ENCODE measurements around the gene HECW1.
A peak's percentile ranks its signal among the peaks of the same experiment; 100 is the strongest.
"Not testable (repeated sequence)": the region's sequence is repeated elsewhere in the genome, so short reads cannot be mapped to it uniquely, and the experiment has no call there.

Gene HECW1

DNA sequence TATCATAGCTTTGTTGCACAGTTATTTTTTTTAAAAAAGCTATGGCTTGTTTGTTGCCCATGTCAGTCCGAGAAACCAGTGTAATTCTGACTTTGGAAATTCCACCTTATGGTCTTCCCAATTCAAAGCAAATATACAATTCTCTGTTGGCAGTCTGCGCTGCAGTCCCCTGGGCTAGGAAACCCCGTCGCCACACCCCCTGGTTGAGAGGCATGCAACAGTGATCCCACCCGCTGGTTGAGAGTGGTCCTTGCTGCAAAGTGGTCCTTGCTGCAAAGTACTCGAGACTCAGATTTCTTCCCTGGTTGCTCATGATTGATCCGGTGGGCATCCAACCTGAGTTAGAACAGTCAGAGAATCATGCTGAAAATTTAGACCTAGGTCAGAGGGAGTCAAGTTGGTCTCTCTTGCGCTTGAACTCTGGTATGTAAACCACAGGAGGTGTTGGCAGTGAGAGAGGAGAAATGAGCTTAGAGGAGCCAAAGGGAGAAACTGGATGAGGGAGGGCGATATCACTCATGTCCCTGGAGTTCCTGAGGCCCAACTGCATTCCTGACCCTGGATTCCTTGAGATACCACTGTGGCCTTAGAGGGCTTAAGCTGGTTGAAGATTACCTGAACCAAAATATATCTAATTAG lies 425.4 kb downstream of the HECW1 start:
- DNase-seq (ENCODE audit: low read depth), result no peak

- DNase-seq (ENCODE audit: low read depth), result no peak
Measured at GRCh38 chr7:43538404-43538771, 425.9 kb downstream of the HECW1 start.

GRCh38 chr7:43540471-43540870 lies 428.0 kb downstream of the HECW1 start:
- no peak for DNase-seq (ENCODE audit: low read depth)

- no peak for DNase-seq (ENCODE audit: low read depth)
Measured at GRCh38 chr7:43542716-43543115, 430.3 kb downstream of the HECW1 start.

DNA sequence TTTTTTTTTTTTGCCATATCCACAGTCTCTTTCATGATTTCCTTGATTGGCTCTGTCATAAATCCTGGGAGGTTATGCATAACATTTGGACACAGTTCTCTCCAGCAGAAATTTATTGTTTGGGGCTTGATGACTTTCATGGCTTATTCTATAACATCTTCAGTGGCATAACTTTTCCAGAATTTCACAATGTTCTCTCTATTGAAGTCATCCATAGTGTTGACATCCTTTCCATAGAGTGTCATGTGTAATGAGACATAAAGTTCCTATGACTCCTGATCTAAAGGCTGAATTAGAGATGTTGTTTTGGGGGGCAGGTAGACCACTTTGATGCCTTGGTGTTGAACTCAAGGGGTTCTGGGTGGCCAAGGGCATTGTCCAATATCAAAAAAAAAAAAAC lies 433.8 kb downstream of the HECW1 start:
- no peak for DNase-seq (ENCODE audit: low read depth)

- DNase-seq (ENCODE audit: low read depth), result no peak
Measured at GRCh38 chr7:43550427-43550826, 438.0 kb downstream of the HECW1 start.

- DNase-seq (ENCODE audit: low read depth), result no peak
Measured at GRCh38 chr7:43552122-43552521, 439.7 kb downstream of the HECW1 start.

DNA sequence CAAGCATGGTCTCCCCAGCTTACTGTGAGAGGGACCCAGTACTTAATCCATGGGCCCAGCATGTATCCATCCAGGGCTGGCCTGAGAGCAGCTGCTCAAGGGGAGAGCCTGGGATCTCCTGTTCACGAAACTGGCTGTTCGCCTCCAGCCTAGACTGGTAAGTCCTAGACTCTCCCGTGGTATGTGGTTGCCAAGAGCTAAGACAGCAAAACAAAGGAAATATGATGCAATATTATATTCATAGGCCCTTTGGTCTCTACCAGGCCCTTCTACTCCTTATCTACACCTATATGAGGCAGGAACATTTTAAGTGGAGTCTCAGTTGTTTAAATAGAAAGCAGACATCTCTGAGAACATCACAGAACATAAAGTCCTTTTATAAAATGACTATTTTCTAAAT lies 441.6 kb downstream of the HECW1 start:
- peak; percentile 44 for DNase-seq (ENCODE audit: low read depth)

DNA sequence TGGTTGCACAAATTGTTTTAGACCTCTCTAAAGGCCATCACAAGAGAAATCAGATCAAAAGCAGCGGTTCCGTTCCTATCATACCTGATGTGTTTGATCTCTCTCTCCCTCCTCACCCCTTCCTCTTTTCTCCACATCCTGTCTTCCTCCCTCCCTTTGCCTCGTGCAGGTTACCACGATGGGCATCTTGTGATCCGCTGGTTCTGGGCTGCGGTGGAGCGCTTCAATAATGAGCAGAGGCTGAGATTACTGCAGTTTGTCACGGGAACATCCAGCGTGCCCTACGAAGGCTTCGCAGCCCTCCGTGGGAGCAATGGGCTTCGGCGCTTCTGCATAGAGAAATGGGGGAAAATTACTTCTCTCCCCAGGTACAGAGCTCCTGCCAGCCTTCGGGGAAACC lies 442.0 kb downstream of the HECW1 start:
- no peak for DNase-seq (ENCODE audit: low read depth)

GRCh38 chr7:43557831-43558495 lies 445.5 kb downstream of the HECW1 start:
- no peak for DNase-seq (ENCODE audit: low read depth)

DNA sequence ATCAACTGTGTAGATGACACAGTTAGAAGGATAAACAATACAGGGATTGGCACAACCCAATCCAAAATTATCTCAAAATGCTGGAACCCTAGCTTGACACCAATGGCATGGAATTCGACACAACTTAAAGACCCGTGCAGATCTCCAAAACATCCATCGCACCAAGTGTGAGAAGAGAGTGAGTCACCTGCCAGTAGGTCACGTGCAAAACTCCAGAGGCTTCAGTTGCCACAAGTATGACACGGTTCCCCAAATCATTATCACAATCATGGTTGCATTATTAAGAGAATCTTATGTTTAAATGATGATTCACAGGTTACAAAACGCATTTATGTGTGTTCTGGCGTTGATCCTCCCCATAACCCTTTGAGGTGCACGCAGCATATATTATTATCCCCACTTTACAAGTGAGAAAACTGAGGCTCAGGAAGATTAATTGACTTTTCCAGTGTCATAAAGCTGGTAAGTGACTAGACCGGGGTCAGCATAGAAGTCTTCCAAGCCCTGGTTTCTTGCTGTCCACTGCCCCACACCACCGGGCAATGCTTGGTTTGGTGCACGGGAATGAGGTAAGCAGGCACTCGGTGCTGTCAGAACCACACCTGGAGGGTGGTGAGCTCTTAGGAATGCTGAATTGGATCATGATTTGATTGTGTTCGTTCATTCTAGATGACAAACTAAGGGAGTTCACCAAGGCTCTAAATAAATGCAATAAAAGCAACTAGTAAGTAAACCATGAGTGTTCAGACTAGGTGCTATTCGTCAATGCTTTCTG lies 446.9 kb downstream of the HECW1 start:
- DNase-seq (ENCODE audit: low read depth), result no peak

GRCh38 chr7:43559946-43560335 lies 447.5 kb downstream of the HECW1 start:
- DNase-seq (ENCODE audit: low read depth), result no peak

DNA sequence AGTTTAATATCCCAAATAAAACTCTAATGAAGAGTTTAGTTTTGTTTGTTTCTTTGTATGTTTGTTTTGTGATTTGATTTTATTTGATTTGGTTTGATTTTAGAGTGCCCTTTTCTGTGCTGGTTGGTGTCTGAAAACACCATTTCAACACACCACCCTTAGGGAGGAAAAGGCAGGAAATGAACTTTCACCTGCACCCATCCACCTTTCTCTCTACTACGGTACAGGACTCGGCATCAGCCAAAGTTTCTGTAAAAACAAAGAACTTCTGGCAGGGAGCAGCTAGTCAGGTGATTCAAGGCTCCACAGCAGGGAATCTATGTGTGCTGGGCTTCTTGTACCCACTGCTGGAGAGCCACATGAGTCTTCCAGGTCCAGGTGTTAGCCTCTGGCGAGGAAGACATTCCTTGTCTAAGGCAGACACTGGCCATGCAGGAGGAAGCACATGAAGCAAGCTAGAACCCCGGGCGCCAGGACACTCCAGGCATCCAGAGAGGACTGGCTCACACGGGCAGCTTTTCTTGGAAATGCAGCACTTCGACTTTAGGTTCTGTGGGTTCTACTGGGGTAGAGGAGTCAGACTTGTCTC lies 448.4 kb downstream of the HECW1 start:
- no peak for DNase-seq (ENCODE audit: low read depth)

GRCh38 chr7:43562383-43562782 lies 449.9 kb downstream of the HECW1 start:
- no peak for DNase-seq (ENCODE audit: low read depth)

GRCh38 chr7:43565786-43566185 lies 453.3 kb downstream of the HECW1 start:
- DNase-seq (ENCODE audit: low read depth), result no peak

GRCh38 chr7:43568529-43568928 lies 456.1 kb downstream of the HECW1 start:
- DNase-seq (ENCODE audit: low read depth), result no peak

DNA sequence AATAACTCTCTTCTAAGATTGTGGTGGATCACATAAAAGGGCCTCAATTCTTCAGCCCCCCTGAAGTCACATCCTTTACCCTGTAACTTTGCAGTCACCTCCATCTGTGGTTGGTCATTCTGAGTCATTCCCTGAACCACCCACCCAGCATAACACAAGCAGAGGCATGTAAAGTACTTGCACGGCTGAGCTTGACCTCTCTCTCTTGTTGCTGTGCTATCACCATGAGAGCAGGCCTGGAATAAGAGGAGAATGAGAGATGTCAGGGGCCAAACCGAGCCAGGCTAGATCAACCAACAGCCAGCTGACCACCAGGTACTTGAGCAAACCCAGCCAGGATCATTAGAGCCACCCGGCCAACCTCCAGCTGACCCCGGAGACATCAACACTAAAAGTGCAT lies 457.0 kb downstream of the HECW1 start:
- peak; percentile 65 for DNase-seq (ENCODE audit: low read depth)

DNA sequence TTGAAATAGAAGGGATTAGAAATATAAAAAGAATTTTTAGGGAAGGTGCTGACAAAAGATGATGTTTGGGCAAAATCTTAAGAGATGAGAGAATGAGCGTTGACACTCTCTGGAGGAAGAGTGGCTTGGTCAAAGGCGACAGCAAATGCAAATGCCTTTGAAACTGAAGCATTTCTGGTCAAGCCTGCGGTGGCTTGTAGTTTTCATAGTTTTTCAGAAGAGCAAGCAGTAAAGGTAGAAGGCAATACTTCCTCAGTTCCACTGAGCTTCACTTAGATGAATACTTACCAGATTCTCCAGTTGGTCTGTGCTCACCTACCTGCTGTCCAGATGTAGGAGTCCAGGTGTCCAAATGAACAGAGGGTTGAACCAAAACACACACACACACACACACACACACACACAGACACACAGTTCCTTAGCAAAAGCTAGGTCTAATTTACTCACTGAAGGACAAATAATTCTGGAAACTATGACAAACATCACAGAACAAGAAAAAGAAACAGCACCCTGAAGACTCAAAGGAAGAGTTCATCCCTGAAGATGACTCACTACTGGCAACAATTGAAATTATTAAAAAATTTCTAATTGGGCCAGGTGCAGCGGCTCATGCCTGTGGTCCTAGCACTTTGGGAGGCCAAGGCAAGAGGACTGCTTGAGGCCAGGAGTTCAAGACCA lies 458.4 kb downstream of the HECW1 start:
- no peak for DNase-seq (ENCODE audit: low read depth)

GRCh38 chr7:43572516-43573049 lies 460.1 kb downstream of the HECW1 start:
- DNase-seq (ENCODE audit: low read depth), result peak; percentile 100

DNA sequence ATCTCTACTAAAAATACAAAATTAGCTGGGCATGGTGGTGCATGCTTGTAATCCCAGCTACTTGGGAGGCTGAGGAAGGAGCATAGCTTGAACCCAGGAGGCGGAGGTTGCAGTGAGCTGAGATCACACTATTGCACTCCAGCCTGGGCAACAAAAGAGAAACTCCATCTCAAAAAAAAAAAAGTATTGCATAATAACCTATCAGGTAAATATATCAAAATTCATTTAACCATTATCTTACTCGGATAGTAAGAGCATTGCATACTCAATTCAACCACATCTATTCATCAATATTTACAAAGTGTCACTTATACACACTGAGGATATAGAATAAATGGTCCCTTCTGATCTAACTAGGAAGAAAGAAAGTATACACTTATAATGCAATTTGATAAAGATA lies 461.4 kb downstream of the HECW1 start:
- not testable (repeated sequence) for DNase-seq (ENCODE audit: low read depth)

DNA sequence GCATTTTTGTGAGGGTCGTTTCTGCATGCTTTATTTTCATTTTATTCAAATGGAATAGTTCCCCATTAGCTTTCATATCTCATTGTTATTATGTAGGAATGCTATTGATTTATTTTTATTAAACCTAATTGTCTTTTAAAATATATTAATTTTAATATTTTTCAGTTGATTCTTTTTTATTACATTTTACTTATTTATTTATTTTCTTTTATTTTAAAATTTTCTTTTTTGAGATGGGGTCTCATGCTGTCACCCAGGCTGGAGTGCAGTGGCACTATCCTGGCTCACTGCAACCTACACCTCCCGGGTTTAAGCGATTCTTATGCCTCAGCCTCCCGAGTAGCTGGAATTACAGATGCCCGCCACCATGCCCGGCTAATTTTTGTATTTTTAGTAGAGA lies 463.1 kb downstream of the HECW1 start:
- no peak for DNase-seq (ENCODE audit: low read depth)

DNA sequence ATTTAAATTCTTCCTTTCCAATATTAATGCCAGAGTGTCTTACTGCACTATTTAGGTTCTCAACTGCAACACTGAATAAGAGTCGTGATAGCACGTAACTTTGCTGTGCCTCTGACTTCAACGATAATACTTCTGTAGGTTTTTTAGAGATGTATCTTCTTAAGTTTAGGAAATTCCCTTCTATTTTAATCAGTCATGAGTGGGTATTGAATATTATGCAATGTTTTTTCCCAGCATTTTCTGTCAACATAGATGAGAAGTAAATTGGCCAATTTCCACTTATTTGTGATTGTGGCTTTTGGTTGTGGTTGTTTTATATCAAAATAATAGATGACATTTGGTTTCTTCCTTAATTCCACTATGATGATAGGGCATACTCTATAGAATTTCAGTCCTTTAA lies 463.8 kb downstream of the HECW1 start:
- DNase-seq (ENCODE audit: low read depth), result no peak
